ENCODE results near the gene PTPRD. TPM values are rescaled to one million over a fixed set of nuclear protein-coding genes. Genes with fewer than 3 reads are reported as not detected.

The PTPRD gene
- total RNA-seq, 2 donors from 2014 or later, result 60.1 to 75.7 TPM

DNA sequence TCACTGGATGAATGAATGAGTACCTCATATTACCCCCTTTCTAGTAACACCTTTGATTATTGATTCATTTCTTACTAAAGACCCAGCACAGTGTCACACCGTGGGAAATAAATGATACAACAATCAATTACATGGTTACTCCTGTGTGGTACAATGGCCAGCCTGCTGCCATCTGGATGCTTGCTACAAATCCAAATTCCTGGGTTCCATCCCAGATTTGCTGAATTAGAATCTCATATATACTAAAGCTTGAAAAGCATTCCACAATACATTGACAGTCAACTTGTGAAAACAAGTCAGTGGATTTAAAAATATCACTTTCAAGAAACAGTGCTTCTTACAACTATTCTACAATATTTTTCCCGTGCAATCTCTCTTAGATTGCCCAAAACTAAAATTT, 989.3 kb downstream of the PTPRD start:
- H3K9ac ChIP-seq (ENCODE audit: low read depth in 2 of 2, low read length in 2 of 2), result no peak overlapping the region
- H3K9me3 ChIP-seq, result no peaks in the 10 kb centered on the region
- TF ChIP-seq, protein P1, sequence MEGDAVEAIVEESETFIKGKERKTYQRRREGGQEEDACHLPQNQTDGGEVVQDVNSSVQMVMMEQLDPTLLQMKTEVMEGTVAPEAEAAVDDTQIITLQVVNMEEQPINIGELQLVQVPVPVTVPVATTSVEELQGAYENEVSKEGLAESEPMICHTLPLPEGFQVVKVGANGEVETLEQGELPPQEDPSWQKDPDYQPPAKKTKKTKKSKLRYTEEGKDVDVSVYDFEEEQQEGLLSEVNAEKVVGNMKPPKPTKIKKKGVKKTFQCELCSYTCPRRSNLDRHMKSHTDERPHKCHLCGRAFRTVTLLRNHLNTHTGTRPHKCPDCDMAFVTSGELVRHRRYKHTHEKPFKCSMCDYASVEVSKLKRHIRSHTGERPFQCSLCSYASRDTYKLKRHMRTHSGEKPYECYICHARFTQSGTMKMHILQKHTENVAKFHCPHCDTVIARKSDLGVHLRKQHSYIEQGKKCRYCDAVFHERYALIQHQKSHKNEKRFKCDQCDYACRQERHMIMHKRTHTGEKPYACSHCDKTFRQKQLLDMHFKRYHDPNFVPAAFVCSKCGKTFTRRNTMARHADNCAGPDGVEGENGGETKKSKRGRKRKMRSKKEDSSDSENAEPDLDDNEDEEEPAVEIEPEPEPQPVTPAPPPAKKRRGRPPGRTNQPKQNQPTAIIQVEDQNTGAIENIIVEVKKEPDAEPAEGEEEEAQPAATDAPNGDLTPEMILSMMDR (IDR thresholded peaks at IDR 0.05), result no peak
- H3K36me3 ChIP-seq, result no peaks in the 10 kb centered on the region
- no peak overlapping the region for H3K27ac ChIP-seq
- H3K4me1 ChIP-seq, result no peaks in the 10 kb centered on the region
- intact Hi-C loops (cut with DNase I), result no loop called here
- no peaks in the 10 kb centered on the region for H3K27me3 ChIP-seq
- no peak overlapping the region for H3K4me3 ChIP-seq
- DNase-seq, result no peak

DNA sequence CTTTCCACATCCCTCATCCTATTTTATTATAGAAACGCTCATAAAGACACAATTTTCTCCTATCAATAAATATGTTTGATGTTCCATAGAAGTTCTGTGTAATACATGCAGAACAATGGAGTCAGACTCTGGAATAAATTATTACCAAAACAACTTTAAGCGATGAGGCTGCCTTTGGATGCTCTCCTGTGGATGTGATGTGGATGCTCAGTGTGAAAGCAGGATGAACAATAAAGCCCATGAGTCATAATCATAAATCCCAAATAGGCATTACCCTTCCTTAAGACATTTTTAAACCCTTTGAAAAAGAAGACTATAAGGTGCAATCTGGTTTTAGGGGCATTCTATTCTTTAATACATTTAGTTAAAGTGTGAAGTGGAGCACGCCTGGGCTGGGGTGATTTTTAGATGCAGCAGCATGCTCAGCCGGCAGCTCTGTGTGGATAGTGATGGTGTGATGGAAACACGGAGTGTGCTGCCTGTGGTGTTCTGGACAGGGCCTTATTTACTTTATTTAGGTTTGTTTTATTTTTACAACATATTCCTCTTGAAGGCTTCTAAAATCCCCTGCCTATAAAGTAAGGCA, 991.4 kb downstream of the PTPRD start:
- DNase-seq, result no peak
- H3K4me3 ChIP-seq, result no peak overlapping the region
- TF ChIP-seq, protein P1 (IDR thresholded peaks at IDR 0.05), result no peak
- intact Hi-C loops (cut with DNase I), result no loop called here
- no peak overlapping the region for H3K27ac ChIP-seq
- no peaks in the 10 kb centered on the region for H3K27me3 ChIP-seq
- H3K4me1 ChIP-seq, result no peaks in the 10 kb centered on the region
- no peak overlapping the region for H3K9ac ChIP-seq (ENCODE audit: low read depth in 2 of 2, low read length in 2 of 2)
- H3K9me3 ChIP-seq, result no peaks in the 10 kb centered on the region
- no peaks in the 10 kb centered on the region for H3K36me3 ChIP-seq

DNA sequence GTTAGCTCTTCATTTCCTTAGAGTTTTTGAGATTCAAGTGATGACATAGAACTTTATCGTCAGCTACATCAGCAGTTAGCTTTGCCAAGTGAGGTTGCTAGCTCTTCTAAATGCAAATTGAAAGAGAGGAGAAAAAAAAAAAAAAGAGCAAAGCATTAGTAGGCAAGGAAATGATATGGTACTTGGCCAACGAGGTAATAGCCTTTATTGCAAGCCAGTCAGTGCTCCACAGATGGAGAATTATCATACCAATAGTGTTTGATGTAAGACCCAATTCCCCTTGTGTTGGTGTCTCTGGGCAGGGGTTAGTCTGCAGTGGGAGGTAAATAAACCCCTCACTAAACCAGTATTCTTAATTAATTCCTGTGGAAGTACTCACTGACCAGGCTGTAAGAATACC, 992.1 kb downstream of the PTPRD start:
- Histone ChIP-seq H3K36me3 (no peaks in the 10 kb centered on the region), H3K27ac (no peak overlapping the region), H3K27me3 (no peaks in the 10 kb centered on the region), H3K9ac (ENCODE audit: low read depth in 2 of 2, low read length in 2 of 2) (no peak overlapping the region), H3K4me1 (no peaks in the 10 kb centered on the region), H3K9me3 (no peaks in the 10 kb centered on the region), H3K4me3 (no peak overlapping the region)
- intact Hi-C loops (cut with DNase I), result no loop called here
- TF ChIP-seq, protein P1 (IDR thresholded peaks at IDR 0.05), result no peak
- no peak for DNase-seq

DNA sequence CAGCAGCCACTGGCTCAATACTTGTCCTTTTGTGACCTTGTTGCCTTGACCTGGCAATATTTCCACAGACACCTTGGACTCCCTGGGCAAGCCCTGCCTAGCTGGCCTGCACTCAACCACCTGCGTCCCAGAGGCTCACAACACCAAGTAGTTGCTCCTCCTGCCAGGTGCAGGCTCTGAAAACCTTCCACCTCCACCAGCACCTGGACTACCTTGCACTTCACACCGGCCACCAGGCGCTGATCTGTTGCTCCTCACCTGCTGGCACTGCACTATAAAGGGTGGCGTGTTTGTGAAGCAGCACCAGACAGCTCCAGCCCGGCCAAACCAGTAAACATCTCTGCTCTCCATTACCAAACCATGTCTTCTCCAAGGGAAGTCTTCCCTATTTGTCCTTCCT, 997.7 kb downstream of the PTPRD start:
- H3K4me3 ChIP-seq, result no peak overlapping the region
- no peak overlapping the region for H3K27ac ChIP-seq
- intact Hi-C loops (cut with DNase I), result no loop called here
- no peak overlapping the region for H3K9ac ChIP-seq (ENCODE audit: low read depth in 2 of 2, low read length in 2 of 2)
- H3K9me3 ChIP-seq, result no peaks in the 10 kb centered on the region
- no peaks in the 10 kb centered on the region for H3K27me3 ChIP-seq
- TF ChIP-seq, protein P1 (IDR thresholded peaks at IDR 0.05), result no peak
- no peak for DNase-seq
- H3K36me3 ChIP-seq, result no peaks in the 10 kb centered on the region
- no peaks in the 10 kb centered on the region for H3K4me1 ChIP-seq

DNA sequence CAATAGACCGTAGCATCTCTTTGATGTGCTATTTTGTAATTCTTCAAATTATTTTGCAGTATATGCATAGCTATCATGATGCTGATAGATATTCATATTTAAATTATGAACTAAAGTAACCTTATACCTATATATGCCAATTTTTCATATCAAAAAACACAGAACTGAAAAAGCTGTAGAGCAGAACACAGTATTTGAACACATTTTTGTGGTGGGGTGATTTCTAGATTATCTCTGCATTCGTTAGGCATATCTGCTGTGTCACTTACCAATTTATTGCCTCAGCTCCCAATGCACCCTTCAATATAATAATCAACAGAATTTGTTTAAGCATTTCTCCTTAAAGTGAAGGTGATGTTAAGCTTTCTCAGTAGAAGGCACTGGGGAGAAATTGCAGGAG, 998.2 kb downstream of the PTPRD start:
- Histone ChIP-seq H3K9ac (ENCODE audit: low read depth in 2 of 2, low read length in 2 of 2) (no peak overlapping the region), H3K36me3 (no peaks in the 10 kb centered on the region), H3K9me3 (no peaks in the 10 kb centered on the region), H3K4me1 (no peaks in the 10 kb centered on the region), H3K27ac (no peak overlapping the region), H3K4me3 (no peak overlapping the region), H3K27me3 (no peaks in the 10 kb centered on the region)
- TF ChIP-seq, protein P1 (IDR thresholded peaks at IDR 0.05), result no peak
- intact Hi-C loops (cut with DNase I), result no loop called here
- no peak for DNase-seq
